Central memory CD4-positive, alpha-beta T cell (primary cell): ENCODE results near the gene GRID1.

Experiments
- DNase-seq: peaks from one replicate; pipeline ENCODE4 v3.0.0; 2022

The GRID1 gene

DNA sequence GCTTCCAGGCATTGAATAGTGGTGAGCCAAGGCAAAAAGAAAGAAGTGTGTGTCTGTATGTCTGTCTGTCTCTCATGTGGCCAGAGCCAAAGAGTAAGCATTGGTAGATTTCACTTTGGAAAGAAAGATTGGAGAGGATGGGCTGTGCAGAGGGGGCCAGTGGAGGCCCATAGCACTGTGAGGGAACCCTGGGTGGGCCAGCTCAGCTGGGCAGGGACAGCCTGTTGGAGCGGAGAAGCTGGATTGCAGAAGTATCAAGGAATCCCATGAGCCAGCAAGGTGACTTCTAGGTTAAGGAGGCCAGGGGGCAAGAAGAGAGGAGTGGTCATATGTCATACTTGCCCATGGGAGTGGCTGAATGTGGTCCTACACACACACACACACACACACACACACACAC is 1.5 kb upstream of the GRID1 start:
- no peak for DNase-seq

DNA sequence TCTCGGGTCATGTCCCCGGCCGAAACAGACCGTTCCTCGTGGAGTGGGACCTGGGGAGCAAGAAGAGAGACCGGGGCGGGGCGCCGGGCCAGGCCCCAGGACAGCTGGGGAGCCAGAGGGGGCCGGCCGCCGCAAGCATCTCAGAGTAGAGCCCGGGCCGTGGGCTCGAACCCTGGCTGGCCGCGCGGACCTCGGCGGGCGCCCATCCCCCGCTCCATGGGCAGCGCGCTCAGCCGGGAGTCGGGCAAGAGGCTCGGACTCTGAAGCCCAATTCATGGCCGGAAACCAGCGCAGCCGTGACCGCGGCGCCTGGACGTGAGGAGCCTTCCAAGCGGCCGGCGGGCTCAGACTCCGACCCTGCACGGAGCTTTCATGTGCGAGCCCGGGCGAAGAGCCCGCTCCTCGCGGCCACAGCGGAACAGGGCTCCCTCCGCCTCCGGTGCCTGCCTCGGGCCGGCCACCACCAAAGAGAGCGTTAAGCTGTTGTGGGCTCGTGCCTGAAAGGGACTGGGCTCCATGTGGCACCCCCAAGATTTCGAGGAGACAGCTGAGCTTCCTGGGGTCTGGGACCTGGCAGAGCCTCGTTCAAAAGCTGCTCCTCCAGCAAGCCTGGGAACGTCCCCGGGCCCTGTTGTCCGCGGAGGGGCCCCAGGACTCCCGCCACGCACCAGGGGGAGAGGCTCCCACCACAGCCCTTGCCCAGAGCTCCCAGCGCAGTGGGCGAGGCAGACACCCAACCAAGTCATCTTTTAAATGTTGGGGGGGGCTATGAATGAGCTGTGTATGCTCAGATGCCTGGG is 757 bp upstream of the GRID1 start:
- no peak for DNase-seq

DNA sequence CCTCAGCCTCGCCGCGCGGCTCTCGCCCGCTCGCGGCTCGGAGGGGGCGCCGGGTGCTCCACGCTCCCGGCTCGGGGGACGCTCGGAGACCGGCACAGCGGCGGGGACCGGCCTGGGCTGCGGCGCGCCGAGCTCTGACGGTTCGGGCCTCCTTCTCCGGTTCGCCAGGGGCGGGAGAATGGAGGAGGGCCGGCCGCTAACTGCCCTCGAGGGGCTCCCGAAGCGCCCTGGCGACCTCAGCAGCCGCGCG is 232 bp upstream of the GRID1 start:
- no peak for DNase-seq

DNA sequence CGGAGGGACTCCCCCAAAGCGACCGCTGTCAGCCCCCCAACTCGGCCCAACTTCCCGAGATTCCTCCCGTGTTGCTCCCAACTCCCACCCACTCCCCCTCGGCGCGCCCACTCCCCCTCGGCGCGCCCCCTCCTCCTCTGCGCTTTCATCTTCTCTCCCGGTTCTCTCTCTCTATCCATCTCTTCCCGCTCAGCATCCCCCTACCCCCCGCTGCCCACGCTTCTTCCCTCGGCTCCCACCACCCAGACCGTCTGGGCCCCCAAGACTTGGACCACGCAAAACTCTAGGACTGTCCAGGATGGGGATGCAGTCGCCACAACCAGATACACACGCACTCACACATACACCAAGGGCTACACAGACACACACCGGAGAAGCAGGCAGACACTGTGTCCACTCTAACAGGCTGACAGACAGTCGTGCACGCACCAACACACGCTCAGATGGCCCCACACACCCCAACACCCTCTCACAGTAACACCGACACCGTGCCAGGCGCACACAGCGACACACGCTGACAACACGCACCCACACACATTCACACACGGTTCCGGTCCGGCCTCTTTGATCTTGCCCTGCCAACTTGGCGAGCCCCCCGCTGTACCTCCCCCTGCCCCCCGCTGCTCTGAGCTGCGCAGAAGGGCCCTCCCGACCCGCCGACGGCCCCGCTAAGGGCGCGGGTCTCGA is 1.1 kb downstream of the GRID1 start:
- DNase-seq: no peak

DNA sequence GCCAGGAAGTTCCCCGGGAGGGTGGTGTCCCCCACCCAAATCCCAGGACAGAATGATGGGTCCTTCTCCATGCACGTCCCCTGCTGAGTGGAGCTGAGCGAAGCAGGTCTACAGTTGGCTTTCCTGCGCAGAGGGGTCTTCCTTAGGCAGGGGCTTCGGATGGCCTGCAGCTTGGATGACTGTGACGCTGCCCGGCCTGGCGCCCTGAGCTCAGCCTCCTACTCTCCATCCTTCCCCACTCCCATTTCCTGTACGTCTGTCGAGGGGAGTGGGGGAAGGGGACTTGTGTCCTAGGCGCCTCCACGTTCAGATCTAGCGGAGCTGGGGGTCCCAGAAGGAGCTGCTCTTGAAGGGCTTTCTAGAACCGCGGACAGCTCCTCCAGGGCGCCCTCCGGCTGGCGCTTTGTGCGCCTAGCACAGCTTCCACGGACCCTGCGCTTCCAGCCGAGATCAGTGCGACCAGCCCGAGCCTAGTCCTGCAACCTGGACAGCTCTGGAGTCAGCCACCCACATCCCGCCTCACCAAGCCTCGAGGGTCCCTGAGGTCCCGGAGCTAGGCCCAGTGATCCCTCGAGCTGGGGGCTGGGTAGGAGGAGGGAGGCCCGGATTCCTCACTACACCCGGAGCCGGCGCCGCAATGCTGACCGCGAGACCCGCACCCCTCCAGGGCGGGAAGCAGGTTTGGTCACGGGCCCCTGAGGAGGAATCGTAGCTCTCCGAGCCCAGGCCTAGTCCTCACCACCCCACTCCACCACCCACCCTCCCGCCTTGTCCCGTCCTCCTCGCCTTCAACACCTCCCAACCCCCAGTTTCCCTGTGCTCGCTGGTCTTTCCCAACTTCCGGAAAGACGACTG is 1.9 kb downstream of the GRID1 start:
- DNase-seq: no peak

DNA sequence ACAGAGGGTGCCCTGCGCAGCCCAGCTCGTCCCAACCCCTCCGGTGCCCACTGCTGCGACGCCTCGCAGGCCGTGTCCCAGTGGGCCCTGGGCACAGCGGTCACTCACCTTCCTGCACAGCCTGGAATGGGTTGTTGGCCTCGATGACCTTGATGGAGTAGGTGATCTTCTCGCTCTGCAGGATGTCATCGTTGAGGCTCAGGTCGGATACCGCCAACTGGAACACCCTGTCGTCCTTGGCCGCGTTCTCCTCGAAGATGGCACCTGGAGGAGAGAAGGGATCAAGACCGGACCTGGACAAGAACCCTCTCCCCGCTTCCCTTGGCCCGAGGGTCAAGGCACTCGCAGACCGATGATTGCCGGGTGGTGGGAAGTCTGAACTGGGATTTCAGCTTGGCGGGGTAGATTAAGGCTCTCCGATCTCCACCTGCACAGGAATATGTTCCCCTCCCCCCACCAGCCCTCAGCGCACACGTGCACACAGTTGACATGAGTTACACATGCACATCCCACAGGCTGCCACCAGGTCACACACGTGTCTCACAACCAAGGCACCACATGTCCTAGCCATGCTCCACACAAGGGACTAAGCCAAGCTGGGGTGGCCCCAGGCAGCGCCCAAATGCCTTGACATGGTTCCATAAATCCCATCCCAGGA is 2.6 kb downstream of the GRID1 start:
- DNase-seq: no peak

DNA sequence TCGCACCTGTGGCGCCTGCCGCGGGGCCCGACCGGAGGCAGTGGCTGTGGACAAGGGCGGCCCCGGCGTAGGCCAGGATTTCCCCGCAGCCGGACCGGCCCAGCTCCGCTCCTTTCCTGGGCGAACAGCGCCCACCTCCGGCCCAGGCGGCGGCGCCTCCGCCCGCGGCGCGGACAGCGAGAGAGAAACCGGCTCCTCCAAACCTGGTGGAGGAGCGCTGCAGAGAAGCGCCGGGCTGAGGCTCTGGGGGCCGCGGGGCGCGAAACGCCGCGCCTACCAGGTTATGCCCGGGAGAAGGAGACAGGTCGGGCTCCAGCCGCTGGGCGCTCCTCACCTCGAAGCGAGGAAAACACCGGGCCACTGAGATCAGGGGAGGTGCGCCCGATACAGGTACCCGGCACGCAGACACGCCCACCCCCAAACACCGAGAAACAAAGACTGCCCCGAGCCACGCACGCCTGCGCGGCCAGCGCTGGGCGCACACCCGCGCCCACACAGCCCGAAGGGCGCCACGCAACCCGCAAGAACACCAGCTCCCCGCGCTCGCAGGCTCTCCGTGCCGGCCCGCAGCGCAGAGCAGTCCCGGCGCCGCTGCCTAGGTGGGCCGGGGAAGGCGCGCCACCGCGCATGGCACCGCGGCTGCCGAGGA is 3.3 kb downstream of the GRID1 start:
- no peak for DNase-seq

DNA sequence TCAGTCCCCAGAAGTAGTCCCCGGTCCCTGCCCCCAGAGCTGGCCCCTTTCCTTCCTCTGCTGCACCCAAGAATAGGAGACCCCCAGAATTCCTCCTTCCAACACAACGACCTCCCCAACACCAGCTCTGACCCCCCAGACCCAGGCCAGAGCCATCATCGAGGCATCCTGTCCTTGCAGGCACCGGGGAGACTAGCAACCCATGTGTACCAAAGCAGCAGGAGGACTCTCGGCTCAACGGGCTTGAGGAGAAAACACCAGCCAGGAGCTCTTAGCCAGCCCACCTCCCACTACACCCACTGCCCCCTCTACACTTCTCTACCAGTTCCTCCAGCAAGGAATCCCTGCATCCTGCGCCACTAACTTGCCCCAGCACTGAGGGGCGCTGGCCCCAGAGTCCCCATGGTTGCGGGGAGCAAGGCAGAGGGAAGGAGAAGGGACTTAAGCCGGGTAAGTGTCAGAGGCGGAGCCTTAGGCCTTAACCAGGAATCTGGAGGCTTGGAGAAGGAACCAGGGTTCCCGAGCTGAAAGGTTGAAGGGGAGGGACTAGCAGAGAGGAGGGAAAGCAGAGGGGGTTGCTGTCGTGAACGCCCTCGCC is 3.9 kb downstream of the GRID1 start:
- DNase-seq: no peak

DNA sequence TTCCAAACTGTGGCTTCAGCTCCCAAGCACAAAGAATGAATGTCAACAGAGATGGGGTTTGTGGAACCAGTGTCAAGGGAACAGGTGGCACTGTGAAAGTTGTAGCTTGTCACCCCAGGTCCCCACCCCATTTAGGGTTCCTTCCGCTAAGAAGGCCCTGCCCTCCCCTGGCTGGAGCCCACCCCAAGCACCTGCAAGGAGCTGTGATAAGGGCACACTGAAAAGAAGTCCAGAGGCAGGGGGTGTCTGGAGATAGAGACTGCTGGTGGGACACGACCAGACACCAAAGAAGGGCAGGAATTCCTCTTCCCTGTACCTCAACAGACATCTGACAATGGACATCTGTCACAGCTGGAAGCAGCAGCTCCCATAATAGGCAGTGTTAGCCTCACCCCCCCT is 4.5 kb downstream of the GRID1 start:
- no peak for DNase-seq

DNA sequence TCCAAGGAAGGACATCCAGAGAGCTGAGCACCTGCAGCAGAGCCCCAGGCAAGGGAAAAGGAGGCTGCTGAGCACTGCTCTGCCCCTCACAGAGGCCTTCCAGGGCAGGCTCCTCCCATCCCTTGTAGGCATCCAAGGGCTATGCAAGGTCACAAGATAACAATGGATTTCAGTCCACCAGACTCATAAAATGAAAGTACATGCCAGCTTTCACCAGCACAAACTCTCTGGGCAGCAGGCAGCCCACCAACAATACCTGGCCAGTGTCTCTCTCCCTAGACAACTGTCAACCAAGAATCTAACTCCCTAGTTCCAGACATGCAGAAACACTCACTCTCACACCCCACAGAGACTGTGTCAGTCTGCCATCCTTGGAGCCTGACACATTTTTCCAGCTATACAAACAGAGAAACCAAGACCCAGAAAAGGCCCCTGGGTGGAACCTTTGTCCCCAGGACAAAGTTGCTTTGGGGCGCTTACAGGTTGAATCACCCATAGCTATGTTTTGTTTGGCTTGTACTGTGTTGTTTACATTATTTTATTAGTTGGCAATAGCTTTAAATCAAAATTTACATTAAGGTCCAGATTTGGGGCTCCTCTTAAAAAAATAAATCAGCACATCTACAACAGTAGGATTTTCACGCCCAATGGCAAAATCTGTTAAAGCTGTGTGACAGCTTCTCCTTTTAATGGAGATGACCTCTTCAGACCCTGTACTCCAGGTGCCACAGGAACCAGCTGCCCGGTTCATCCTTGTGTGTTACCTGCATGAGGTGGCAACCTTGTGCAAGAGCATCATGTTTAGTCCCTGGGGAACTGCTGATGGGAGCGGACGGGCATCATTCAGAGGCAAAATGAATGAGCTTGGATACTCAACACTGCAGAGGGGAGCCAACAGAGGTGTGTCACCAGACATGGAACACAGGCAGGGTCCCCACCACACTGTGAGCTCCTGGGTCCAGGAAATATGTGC is 5.2 kb downstream of the GRID1 start:
- DNase-seq: no peak

DNA sequence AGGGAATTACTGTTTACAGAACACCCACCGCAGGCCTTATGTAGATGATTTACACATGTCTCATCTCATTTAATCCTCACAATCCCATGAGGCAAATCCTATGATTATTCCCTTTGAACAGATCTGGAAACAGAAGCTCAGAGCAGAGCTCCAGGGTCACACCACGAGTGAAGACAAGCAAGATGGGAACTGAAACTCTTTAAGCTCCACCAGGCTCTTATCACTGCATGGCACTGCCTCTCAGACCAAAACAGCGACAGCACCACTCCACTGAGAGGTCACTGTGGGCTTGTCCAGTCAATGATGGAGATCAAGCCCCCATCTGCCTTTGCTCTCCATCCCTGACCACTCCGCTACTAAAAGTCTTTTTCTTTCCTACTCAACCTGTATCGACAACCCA is 5.9 kb downstream of the GRID1 start:
- DNase-seq: no peak

DNA sequence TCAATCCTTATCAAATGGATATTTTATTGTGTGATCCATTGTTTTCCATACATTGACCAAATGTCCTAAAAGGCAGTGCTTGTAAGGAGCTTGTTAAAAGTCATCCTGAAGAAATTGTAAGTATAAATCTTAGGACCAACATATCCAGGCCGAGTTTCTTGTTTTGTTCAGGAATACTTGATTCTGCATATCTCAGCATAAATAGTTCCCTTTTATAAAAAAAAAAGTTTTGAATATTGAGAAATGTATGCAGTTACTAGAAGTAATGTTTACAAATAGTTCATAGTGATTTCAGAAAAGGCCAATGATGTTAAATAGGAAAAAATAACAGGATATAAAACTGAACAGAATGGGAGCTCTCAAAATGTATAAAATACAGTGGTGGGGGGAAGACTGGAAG is 6.6 kb downstream of the GRID1 start:
- no peak for DNase-seq

DNA sequence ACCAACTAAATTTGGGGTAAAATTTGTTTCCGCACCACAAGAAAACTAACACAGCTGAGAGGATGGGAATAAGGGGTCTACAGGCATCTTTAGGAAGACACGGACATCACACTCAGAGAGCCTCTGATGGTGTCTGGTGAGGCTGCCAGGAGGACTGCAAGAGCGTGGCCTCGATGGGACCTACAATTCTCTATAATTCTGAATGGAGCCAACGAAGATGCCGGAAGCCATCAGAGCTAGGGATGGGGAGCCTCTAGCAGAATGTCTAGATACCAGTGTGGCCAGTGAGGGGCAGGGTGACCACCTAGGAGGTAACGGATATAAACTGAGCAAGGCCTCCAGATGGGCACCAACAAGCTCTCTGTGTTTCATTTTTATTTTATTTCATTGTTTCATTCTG is 7.5 kb downstream of the GRID1 start:
- DNase-seq: no peak

DNA sequence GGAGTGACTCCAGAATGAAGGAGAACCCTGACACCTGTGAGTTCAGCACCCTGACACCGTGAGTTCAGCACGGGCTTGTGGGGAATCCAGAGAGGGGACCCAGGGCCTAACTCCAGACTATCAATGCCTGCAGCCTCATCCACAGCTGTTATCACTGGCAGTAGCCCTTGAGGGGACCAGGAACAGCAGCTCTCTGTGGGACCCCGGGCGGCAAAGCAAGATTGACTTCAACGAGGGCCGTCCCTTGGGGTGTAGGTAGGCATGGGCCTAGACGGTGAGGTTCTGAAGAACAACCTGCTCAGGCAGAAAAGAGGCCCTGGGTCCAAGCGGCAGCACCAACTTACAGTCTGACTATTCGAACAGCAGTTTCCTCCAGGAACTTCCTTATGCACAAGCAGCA is 8.9 kb downstream of the GRID1 start:
- no peak for DNase-seq

DNA sequence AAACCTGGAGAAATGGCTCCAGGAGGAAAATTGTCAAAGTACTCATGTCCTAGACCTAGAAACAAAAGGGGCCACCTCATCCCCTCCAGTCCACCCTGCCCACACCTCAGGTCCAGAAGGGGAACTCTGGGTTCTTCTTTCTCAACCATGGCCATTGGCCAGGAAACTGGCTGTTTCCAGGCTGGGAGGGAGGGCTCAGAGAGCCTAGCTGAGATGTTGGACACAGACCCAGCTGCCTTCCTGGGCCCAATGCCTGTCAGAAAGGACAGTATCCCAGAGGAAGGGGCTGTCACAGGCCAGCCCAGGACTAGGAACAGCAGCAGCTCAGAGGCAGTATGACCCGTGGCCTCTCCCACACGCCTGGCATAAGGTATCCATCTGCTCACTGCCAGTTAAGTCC is 9.6 kb downstream of the GRID1 start:
- DNase-seq: no peak

DNA sequence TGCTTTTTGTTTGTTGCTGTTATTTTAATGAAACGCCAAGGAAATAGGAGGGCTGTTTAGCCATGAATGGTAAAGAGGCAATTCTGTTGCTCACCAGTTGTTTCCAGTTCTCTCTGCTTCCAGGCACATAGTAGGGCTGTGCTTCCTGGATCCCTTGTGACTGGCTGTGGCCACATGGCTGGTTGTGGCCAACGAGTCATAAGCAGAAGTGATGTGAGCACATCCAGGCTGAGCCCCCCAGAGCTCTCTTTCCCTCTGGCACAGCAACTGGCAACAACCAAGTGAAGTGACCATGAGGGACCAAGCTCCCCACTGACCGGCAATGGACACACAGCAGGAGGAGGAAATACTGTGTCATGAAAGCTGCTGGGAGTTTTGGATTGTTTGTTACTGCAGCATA is 10.3 kb downstream of the GRID1 start:
- DNase-seq: no peak

DNA sequence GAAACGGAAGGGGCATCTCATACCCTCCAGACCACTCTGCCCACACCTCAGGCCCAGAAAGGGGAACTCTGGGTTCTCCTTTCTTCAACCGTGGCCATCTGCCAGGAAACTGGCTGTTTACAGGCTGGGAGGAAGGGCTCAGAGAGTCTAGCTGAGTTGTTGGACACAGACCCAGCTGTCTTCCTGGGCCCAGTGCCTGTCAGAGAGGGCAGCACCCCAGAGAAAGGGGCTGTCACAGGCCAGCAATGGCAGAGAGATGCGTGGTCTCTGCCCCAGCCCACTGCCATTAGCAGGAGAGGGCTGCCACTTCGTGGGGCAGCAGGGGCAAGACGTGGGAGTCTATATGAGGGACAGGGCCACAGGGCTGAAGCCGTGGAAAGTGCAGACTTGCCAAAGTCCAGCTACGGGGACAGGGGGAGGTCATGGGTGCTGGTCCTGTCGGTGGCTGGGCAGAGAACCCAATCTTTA is 11.0 kb downstream of the GRID1 start:
- DNase-seq: no peak

DNA sequence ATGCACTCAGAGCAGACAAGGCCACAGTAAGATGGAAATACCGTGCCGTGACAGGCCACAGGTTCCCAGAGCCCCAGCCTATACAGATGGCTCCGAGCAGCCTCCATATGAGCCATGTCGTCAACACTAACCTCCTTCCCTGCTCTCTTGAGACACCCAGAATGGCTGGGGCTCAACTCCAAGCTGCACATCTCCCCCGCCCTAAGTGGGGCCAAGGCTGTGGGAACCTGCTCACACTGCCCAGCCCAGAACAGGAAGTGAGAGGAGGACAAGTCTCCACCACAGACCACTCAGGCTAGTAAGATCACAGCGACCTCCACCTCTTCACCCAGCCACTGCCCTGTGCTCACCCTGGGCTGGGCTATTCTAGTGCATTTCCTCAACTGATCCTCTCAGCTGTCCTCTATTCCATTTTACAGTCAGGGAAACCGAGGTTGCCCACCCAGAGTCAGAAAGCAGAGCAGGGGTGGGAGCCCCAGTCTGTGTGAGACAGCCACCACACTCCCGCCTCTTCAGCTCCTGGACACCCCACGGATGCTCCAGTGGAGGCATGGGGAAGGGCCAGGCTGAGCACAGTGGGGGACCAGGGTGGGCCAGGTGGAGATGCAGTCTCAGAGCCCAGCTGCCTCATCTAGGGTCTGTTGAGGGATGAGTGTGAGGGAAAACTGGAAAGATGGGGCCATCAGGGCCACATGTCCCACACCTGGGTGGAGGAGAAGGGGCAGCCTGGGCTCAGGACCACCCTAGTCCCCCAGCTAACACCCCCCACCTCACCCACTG is 11.6 kb downstream of the GRID1 start:
- no peak for DNase-seq

DNA sequence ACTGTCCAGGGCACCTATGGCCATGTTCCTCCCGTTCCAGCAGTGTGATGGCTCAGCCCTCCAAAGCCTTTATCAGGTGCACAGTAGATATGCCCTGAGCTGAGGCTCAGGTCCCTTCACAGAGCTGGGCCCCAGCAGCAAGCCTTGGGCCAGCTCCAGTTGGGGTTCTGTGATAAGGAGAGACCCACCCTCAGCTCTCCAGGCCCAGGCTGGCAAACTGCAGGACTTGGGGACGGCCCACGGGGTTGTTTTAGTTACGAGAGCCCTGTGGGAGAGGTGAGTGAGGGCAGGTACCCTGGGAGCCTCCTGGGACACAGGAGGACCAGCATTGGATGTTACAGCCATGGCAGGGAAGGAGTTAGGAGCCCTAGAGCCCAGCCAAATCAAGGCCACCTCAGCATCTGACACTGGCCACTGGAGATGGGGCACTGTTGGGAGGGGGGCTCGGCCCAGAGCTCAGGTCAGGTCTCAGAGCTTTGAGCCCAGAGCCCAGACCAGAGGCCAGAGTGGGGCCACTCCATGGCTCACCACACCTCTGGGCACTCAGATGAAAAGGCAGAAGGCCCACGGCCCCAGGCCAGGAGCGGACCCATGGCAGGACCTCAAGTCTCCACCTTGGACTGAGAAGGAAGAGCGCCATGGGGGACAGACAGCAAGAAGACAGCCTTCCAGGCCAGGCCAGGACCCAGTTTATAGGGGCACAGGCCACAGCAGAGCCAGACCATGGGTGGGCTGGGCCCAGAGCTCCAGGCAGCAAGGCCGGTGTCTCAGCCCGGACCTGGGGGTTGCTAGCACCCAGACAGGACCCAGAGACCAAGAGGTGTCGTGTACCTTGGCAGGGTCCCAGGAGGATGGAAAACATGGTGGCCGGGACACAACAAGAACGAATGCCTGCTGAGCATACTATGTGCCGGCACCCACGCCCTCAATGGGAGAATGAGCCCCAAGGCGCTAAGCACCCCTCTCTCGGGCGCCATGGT is 12.8 kb downstream of the GRID1 start:
- DNase-seq: no peak
